H1 (cell line): ENCODE data around the gene LPO. TPM values are rescaled to one million over a fixed set of nuclear protein-coding genes. Genes with fewer than 3 reads are reported as not detected.
A peak's percentile ranks its signal among the peaks of the same experiment; 100 is the strongest.

Experiments
- CTCF ChIA-PET: fragments of 300-600 bp; sonication (Branson Sonifier 250); formaldehyde crosslinking; loops from one replicate; lab custom pipeline; 2021; ENCODE audit not compliant: partially characterized antibody; lab: Charles Lee
- POLR2A ChIA-PET: fragments of 300-600 bp; sonication (Branson Sonifier 250); formaldehyde crosslinking; loops from one replicate; lab custom pipeline; 2021; ENCODE audit warnings: inconsistent platforms; ENCODE audit not compliant: partially characterized antibody; lab: Charles Lee
- DNase-seq, 2 experiments: peaks; one replicate each; pipeline versions ENCODE4 v3.0.0 to v3.0.0-alpha.2; 2010 to 2022; ENCODE audit warnings: low spot score in 2 of 2, low read depth in 1 of 2, mixed read lengths in 1 of 2
- FAIRE-seq: peaks from 2 replicates; lab custom pipeline; 2011; peaks lifted over from hg19 to GRCh38; lab: Jason Lieb, UNC
- H2AFZ ChIP-seq: 2 replicates; pipeline ENCODE4 v1.8.1; 2012; ENCODE audit warnings: low read length, inconsistent platforms
- H2AK5ac ChIP-seq: 2 replicates; pipeline ENCODE4 v1.6.1; 2013; ENCODE audit warnings: low read depth, low read length
- H2BK120ac ChIP-seq: replicated peaks from 2 replicates; pipeline ENCODE3; 2013; ENCODE audit warnings: low read depth, low read length, inconsistent platforms
- H2BK12ac ChIP-seq: 2 replicates; pipeline ENCODE4 v1.6.1; 2013; ENCODE audit warnings: low read depth, low read length
- H2BK15ac ChIP-seq: 2 replicates; pipeline ENCODE4 v1.6.1; 2013; ENCODE audit warnings: low read length
- H2BK20ac ChIP-seq: 2 replicates; pipeline ENCODE4 v1.6.1; 2013; ENCODE audit warnings: low read length
- H2BK5ac ChIP-seq: 2 replicates; pipeline ENCODE4 v1.6.1; 2013; ENCODE audit warnings: low read depth, low read length
- H3K14ac ChIP-seq: 2 replicates; pipeline ENCODE4 v1.6.1; 2013; ENCODE audit warnings: inconsistent platforms; ENCODE audit not compliant: insufficient read length
- H3K18ac ChIP-seq: 2 replicates; pipeline ENCODE4 v1.6.1; 2013; ENCODE audit warnings: low read length; ENCODE audit errors: extremely low read depth
- H3K23ac ChIP-seq: 2 replicates; pipeline ENCODE4 v1.6.1; 2013; ENCODE audit warnings: inconsistent platforms; ENCODE audit not compliant: insufficient read length
- H3K23me2 ChIP-seq: 2 replicates; pipeline ENCODE4 v1.6.1; 2013; ENCODE audit warnings: low read depth, low read length
- H3K27ac ChIP-seq: 2 replicates; pipeline ENCODE4 v1.6.1; 2011; ENCODE audit warnings: low read depth, low read length, inconsistent platforms
- H3K27me3 ChIP-seq, 4 experiments: replicated peaks in 1 of 4; 1 replicate in 1 of 4; 2 replicates in 3 of 4; pipeline versions ENCODE4 v1.6.1 to v1.8.1; 2011 to 2013; ENCODE audit warnings: low read length in 3 of 4, mild to moderate bottlenecking in 3 of 4, inconsistent platforms in 2 of 4, mixed read lengths in 2 of 4, moderate library complexity in 1 of 4; ENCODE audit not compliant: control insufficient read depth in 3 of 4, insufficient read depth in 3 of 4; ENCODE audit errors: extremely low read depth in 1 of 4
- H3K36me3 ChIP-seq, 4 experiments: 2 replicates each; pipeline versions ENCODE4 v1.6.1 to v1.8.1; 2011 to 2013; ENCODE audit warnings: mild to moderate bottlenecking in 4 of 4, low read length in 3 of 4, moderate library complexity in 2 of 4, control low read depth in 1 of 4, inconsistent platforms in 1 of 4; ENCODE audit not compliant: insufficient read depth in 4 of 4, control insufficient read depth in 2 of 4
- H3K4ac ChIP-seq: replicated peaks from 2 replicates; pipeline ENCODE3; 2013; ENCODE audit warnings: low read length, low read depth, mixed read lengths, inconsistent platforms; ENCODE audit not compliant: insufficient read length
- H3K4me1 ChIP-seq, 4 experiments: replicated peaks in 1 of 4; 1 replicate in 1 of 4; 2 replicates in 3 of 4; pipeline versions ENCODE4 v1.6.1 to v1.8.1; 2011 to 2013; ENCODE audit warnings: low read length in 3 of 4, inconsistent platforms in 2 of 4, mixed read lengths in 1 of 4; ENCODE audit not compliant: insufficient read depth in 4 of 4, control insufficient read depth in 3 of 4
- H3K4me2 ChIP-seq, 2 experiments: 2 replicates each; pipeline versions ENCODE4 v1.6.1 to v1.8.1; 2011 to 2013; ENCODE audit warnings: low read depth in 2 of 2, low read length in 2 of 2, control low read depth in 1 of 2, inconsistent platforms in 1 of 2, mild to moderate bottlenecking in 1 of 2; ENCODE audit not compliant: insufficient read depth in 1 of 2
- H3K4me3 ChIP-seq, 4 experiments: fragments of 200-600, 300-600 bp in 1 of 4; sonication (generic), shearing (Covaris generic), sonication (Bioruptor Twin) in 1 of 4; 2 replicates each; pipeline versions ENCODE4 v1.5.1 to v1.8.1; 2011 to 2016; ENCODE audit warnings: low read length in 4 of 4, low read depth in 3 of 4, control low read depth in 2 of 4, inconsistent platforms in 2 of 4, mild to moderate bottlenecking in 2 of 4, mixed read lengths in 1 of 4, moderate library complexity in 1 of 4; ENCODE audit not compliant: insufficient read depth in 2 of 4; ENCODE audit errors: extremely low read depth in 1 of 4
- H3K56ac ChIP-seq: replicated peaks from 2 replicates; pipeline ENCODE3; 2013; ENCODE audit warnings: low read depth, mild to moderate bottlenecking, mixed read lengths, low read length, inconsistent platforms; ENCODE audit not compliant: insufficient read length
- H3K79me1 ChIP-seq: 2 replicates; pipeline ENCODE4 v1.6.1; 2013; ENCODE audit warnings: low read depth, low read length, control low read depth
- H3K79me2 ChIP-seq, 2 experiments: 2 replicates each; pipeline versions ENCODE4 v1.6.1 to v1.8.1; 2012 to 2013; ENCODE audit warnings: low read length in 2 of 2, mild to moderate bottlenecking in 2 of 2, inconsistent platforms in 1 of 2; ENCODE audit not compliant: insufficient read depth in 2 of 2, control insufficient read depth in 1 of 2
- H3K9ac ChIP-seq, 4 experiments: replicated peaks in 1 of 4; 1 replicate in 1 of 4; 2 replicates in 3 of 4; pipeline versions ENCODE4 v1.6.1 to v1.8.1; 2011 to 2013; ENCODE audit warnings: low read depth in 3 of 4, low read length in 3 of 4, control low read depth in 2 of 4, mild to moderate bottlenecking in 2 of 4, moderate library complexity in 2 of 4, inconsistent platforms in 1 of 4; ENCODE audit errors: extremely low read depth in 1 of 4
- H3K9me3 ChIP-seq, 2 experiments: 2 replicates each; pipeline versions ENCODE4 v1.6.1 to v1.8.1; 2012 to 2013; ENCODE audit warnings: mild to moderate bottlenecking in 2 of 2, moderate library complexity in 2 of 2, control low read depth in 1 of 2, inconsistent platforms in 1 of 2, low read depth in 1 of 2, low read length in 1 of 2, mixed read lengths in 1 of 2; ENCODE audit not compliant: insufficient read depth in 2 of 2
- H4K20me1 ChIP-seq, 2 experiments: replicated peaks in 1 of 2; 2 replicates each; pipeline versions ENCODE3 to v1.8.1; 2011 to 2013; ENCODE audit warnings: inconsistent platforms in 2 of 2, low read length in 2 of 2, mild to moderate bottlenecking in 1 of 2; ENCODE audit not compliant: insufficient read depth in 2 of 2, control insufficient read depth in 1 of 2
- H4K5ac ChIP-seq: 2 replicates; pipeline ENCODE4 v1.6.1; 2013; ENCODE audit warnings: low read length, low read depth, mixed read lengths, inconsistent platforms; ENCODE audit not compliant: insufficient read length
- H4K8ac ChIP-seq: 2 replicates; pipeline ENCODE4 v1.8.0; 2013; ENCODE audit warnings: mild to moderate bottlenecking, moderate library complexity, low read length, inconsistent platforms; ENCODE audit not compliant: insufficient read depth; ENCODE audit errors: extremely low read depth
- H4K91ac ChIP-seq: replicated peaks from 2 replicates; pipeline ENCODE3; 2013; ENCODE audit warnings: low read length, mixed read lengths, inconsistent platforms; ENCODE audit not compliant: insufficient read length
- ASH2L ChIP-seq: fragments of 200-600, 300-600 bp; sonication (generic); IDR thresholded peaks from one replicate; pipeline ENCODE4 v1.7.1; 2017; ENCODE audit warnings: low read length
- WGBS, 2 experiments: shearing (Covaris generic) in 1 of 2; methylation state at CpG; one replicate each; pipeline versions ENCODE4 v1.1.6 to v1.1.7; 2013 to 2015; ENCODE audit warnings: low lambda C conversion rate in 2 of 2, mixed read lengths in 2 of 2, inconsistent platforms in 1 of 2, low coverage in 1 of 2, missing lambda C conversion rate in 1 of 2; ENCODE audit not compliant: insufficient replicate concordance in 2 of 2, insufficient coverage in 1 of 2, insufficient read length in 1 of 2; ENCODE audit errors: extremely low coverage in 1 of 2, missing lambda C conversion rate in 1 of 2; 5-methylcytosine and 5-hydroxymethylcytosine counted together
- polyA plus RNA-seq, 7 experiments: library from polyadenylated mRNA; depleted of rRNA in 3 of 7; stranded (reverse) in 5 of 7; unstranded in 2 of 7; fragments of >200 nt in 5 of 7; fragments of 200-250 nt in 2 of 7; gene quantifications; 1 replicate in 5 of 7; 2 replicates in 1 of 7; 4 replicates in 1 of 7; pipeline versions ENCODE4 v1.2.1 to v1.2.3, GENCODE V29; 2011 to 2013; ENCODE audit warnings: missing spikeins in 2 of 7, mixed read lengths in 2 of 7
- total RNA-seq: library from RNA; stranded (reverse); fragmentation: NEBNext Ultra II Directional; extraction: Animal tissue kit (Norgen Biotek cat#: 25700); gene quantifications from 2 replicates; pipeline ENCODE4 v1.2.1, GENCODE V29; 2021

The LPO gene
- total and polyA plus RNA-seq, 2 of the 8 experiments (the other 6 are each of a cell fraction or from before 2014, with no cell fraction given): 0.38 to 0.52 TPM

DNA sequence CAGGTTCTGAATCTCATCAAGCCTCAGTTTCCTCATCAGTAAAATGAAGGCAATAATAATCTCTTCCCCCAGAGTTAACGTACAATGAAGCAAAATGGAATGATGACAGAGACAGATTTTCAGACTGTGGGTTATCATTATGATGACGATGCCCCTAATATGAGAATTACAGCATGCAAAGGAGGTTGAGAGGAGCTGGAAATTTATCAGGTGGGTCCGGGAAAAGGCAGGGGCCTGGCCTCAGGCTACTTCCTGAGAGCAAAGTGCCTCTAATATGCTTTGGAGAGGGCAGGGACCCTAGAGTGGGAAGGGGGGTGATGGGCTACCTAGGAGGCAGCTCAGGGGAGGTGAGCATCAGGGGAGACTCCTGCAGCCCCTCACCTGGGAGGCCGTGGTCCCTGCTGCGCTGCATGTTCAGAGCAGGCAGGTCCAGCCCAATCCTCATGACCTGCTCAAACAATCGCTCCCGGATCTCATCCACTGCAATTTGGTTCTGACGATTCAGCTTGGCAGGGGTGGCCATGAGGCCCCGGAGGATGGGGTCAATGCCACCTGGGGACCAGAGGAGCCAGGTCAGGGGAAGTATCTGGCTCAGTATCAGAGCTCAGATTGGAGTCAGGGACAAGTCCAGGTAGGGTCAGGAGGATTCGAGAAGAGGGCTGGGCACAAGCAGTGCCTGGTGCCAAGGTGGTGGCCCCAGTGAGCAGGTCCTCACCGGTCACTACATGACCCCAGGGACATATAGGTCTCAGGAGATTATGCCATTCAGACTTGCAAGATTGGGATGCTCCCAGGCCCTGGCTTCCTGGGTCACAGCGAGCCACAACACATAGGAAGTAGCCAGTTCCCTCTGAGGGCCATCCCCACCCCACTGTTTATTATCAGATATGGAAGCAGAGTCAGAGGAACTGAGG is 34.2 kb downstream of the LPO start:
- no peak overlapping the region for H3K4ac ChIP-seq
- FAIRE-seq (no peak), DNase-seq (peak in 1 of 2 experiments; percentile 29)
- H4K91ac ChIP-seq: no peak overlapping the region
- no peak overlapping the region for H4K8ac ChIP-seq
- no peaks in the 10 kb centered on the region; a peak in 3 of 7 replicates for H3K27me3 ChIP-seq
- H2AFZ ChIP-seq: no peak overlapping the region
- no peak overlapping the region for H3K4me3 ChIP-seq
- H3K27ac ChIP-seq: no peak overlapping the region
- H3K4me2 ChIP-seq: no peak overlapping the region
- H3K23me2 ChIP-seq: no peaks in the 10 kb centered on the region
- H3K79me1 ChIP-seq: no peaks in the 10 kb centered on the region
- H3K18ac ChIP-seq: no peak overlapping the region
- H3K14ac ChIP-seq: no peak overlapping the region
- 87% methylated on average over 12 of the region's 12 CpGs; no CpG with 5 or more reads in 1 of the 2 experiments for WGBS, 2 experiments
- H3K23ac ChIP-seq: no peak overlapping the region
- no peaks in the 10 kb centered on the region for H3K79me2 ChIP-seq
- H2BK120ac ChIP-seq: no peak overlapping the region
- H2AK5ac ChIP-seq: no peak overlapping the region
- H3K9ac ChIP-seq: no peak overlapping the region
- H3K56ac ChIP-seq: no peak overlapping the region
- H2BK15ac ChIP-seq: no peak overlapping the region
- no peaks in the 10 kb centered on the region for H3K4me1 ChIP-seq
- H4K20me1 ChIP-seq: no peaks in the 10 kb centered on the region
- no peaks in the 10 kb centered on the region for H3K9me3 ChIP-seq
- TF ChIP-seq ASH2L: no peak
- TF ChIP-seq, all 59 proteins: peak for 0
- ChIA-PET CTCF (interaction anchor here (0.7 to 2.1 kb wide), 7 partner anchors 12 to 186 kb away, joined by 3 to 9 read pairs (median 3); no protein-coding TSS in a partner anchor), POLR2A (no interaction called here)
- Histone ChIP-seq H4K5ac (no peak overlapping the region), H3K36me3 (no peaks in the 10 kb centered on the region), H2BK12ac (no peak overlapping the region), H2BK5ac (no peak overlapping the region), H2BK20ac (no peak overlapping the region)
